Measurements from ENCODE around the gene SH3D19.

Gene SH3D19

GRCh38 chr4:151104621-151105020, 220.8 kb downstream of the SH3D19 start:
- no peak overlapping the region for H3K4me3 ChIP-seq (ENCODE audit: low read length)
- no peak for TF ChIP-seq CTCF (IDR thresholded peaks at IDR 0.05; ENCODE audit: insufficient read depth, low read depth, low read length, missing control alignments)
- DNase-seq (ENCODE audit: low read depth), result no peak

GRCh38 chr4:151103758-151104157, 221.6 kb downstream of the SH3D19 start:
- no peak for TF ChIP-seq CTCF (IDR thresholded peaks at IDR 0.05; ENCODE audit: insufficient read depth, low read depth, low read length, missing control alignments)
- H3K4me3 ChIP-seq (ENCODE audit: low read length), result no peak overlapping the region
- no peak for DNase-seq (ENCODE audit: low read depth)

- DNase-seq (ENCODE audit: low read depth), result no peak
- no peak for TF ChIP-seq CTCF (IDR thresholded peaks at IDR 0.05; ENCODE audit: insufficient read depth, low read depth, low read length, missing control alignments)
- peak overlapping the region; percentile 98 for H3K4me3 ChIP-seq (ENCODE audit: low read length)
These were observed 224.9 kb downstream of the SH3D19 start for GRCh38 chr4:151100531-151100930.

- H3K4me3 ChIP-seq (ENCODE audit: low read length), result peak overlapping the region; percentile 98
- no peak for TF ChIP-seq CTCF (IDR thresholded peaks at IDR 0.05; ENCODE audit: insufficient read depth, low read depth, low read length, missing control alignments)
- DNase-seq (ENCODE audit: low read depth), result no peak
These were observed 225.4 kb downstream of the SH3D19 start for GRCh38 chr4:151099976-151100417.

- TF ChIP-seq CTCF (IDR thresholded peaks at IDR 0.05; ENCODE audit: insufficient read depth, low read depth, low read length, missing control alignments), result peak; percentile 85
These were observed 226.0 kb downstream of the SH3D19 start, which contains the start of gene RPS3A for GRCh38 chr4:151099229-151099975. Gene RPS3A, plus strand, starts transcription at chr4:151099628. Its CDS starts 25 bp downstream, at chr4:151099653.

GRCh38 chr4:151098979-151099228, 226.5 kb downstream of the SH3D19 start:
- H3K4me3 ChIP-seq (ENCODE audit: low read length), result peak overlapping the region; percentile 98
- DNase-seq (ENCODE audit: low read depth), result no peak
- TF ChIP-seq CTCF (IDR thresholded peaks at IDR 0.05; ENCODE audit: insufficient read depth, low read depth, low read length, missing control alignments), result no peak

More at GRCh38 chr4:151099229-151099975, 226.0 kb downstream of the SH3D19 start, which contains the start of gene RPS3A:
- peak; percentile 99 for DNase-seq (ENCODE audit: low read depth)
- peak within 1 kb of the TSS; percentile 98 for H3K4me3 ChIP-seq (ENCODE audit: low read length)

- TF ChIP-seq CTCF (IDR thresholded peaks at IDR 0.05; ENCODE audit: insufficient read depth, low read depth, low read length, missing control alignments), result no peak
- DNase-seq (ENCODE audit: low read depth), result no peak
- H3K4me3 ChIP-seq (ENCODE audit: low read length), result no peak overlapping the region
These were observed 227.6 kb downstream of the SH3D19 start for GRCh38 chr4:151097759-151098158.
